Activated B cell treated with CpG ODN at 0.5 μM for 24 hours (primary cell): ENCODE measurements around the gene PLCG2. TPM values are rescaled to one million over a fixed set of nuclear protein-coding genes. Genes with fewer than 3 reads are reported as not detected.

Experiments
- ATAC-seq: fragments of 200-7000 bp; cut with Tn5 transposase; one replicate; pipeline ENCODE4 v1.10.0; 2021; ENCODE audit warnings: low read depth, mild to moderate bottlenecking, moderate library complexity
- CTCF ChIA-PET: fragments of 350-600 bp; sonication (Branson Sonifier 250); formaldehyde crosslinking; loops from one replicate; lab custom pipeline; 2021; ENCODE audit warnings: antibody characterized with exemption; lab: Charles Lee
- POLR2A ChIA-PET: fragments of 350-600 bp; sonication (Branson Sonifier 250); formaldehyde crosslinking; loops from one replicate; lab custom pipeline; 2021; ENCODE audit warnings: antibody characterized with exemption; lab: Charles Lee
- DNase-seq: peaks from one replicate; pipeline ENCODE4 v3.0.0; 2022
- H3K27ac Mint-ChIP-seq: one replicate; pipeline ENCODE4 v1.8.0; 2020; ENCODE audit warnings: mixed read lengths
- H3K27me3 Mint-ChIP-seq: one replicate; pipeline ENCODE4 v1.8.0; 2021; ENCODE audit warnings: mixed read lengths
- H3K36me3 Mint-ChIP-seq: one replicate; pipeline ENCODE4 v1.8.0; 2021; ENCODE audit warnings: low read depth, mixed read lengths
- H3K4me1 Mint-ChIP-seq: one replicate; pipeline ENCODE4 v1.8.0; 2021; ENCODE audit warnings: mixed read lengths
- H3K4me3 Mint-ChIP-seq: one replicate; pipeline ENCODE4 v1.8.0; 2020; ENCODE audit warnings: mild to moderate bottlenecking, mixed read lengths
- H3K9me3 Mint-ChIP-seq: one replicate; pipeline ENCODE4 v1.8.0; 2020; ENCODE audit warnings: mixed read lengths
- CTCF ChIP-seq: fragments of 200-600 bp; IDR thresholded peaks from one replicate; pipeline ENCODE4 v1.8.0; 2022; ENCODE audit warnings: antibody characterized with exemption, mild to moderate bottlenecking
- intact Hi-C: fragments of 100-400 bp; cut with micrococcal nuclease; formaldehyde crosslinking; loops from one replicate; pipeline ENCODE4 v1.15.1; 2024
- total RNA-seq: library from RNA; stranded (reverse); gene quantifications from 2 replicates; pipeline ENCODE4 v1.2.3, GENCODE V29; 2022

PLCG2 gene
- total RNA-seq, 1 donor from 2014 or later, result 525 TPM

DNA sequence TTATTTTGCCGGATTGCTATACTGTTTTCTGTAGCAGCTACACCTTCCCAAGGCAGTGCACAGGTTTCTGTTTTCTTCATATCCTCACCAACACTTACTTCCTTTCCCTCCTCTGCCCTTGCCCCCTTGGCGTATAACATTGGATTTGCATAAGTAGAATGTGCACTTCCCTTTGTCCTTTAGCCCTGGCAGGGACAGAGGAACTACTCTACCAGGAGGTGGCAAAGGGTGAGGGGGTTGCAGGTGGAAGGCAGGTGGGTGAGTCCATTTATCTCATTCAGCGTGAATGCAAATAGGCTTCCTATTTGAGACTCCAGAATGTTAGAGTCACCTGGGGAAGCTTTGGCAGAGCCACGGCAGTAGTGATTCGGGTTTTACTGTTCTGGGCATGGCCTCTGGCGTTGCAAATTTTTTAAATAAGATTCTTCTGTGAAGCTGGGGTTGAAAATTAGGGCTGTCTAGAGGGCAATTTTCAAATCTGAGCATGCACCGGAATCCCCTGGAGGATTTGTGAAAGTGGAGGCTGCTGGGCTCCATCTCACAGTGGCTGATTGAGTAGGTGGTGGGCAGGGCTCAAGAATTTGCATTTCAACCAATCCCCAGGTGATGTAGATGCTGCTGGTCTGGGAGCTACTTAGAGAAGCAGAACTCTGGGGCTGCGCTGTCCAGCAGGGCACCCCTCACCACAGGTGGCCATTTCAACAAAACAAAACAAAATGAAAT is 84.7 kb downstream of the PLCG2 start:
- peak overlapping the region; percentile 71 for H3K4me3 Mint-ChIP-seq
- H3K27me3 Mint-ChIP-seq, result no peaks in the 10 kb centered on the region
- H3K4me1 Mint-ChIP-seq, result peaks cover 74% of the 10 kb centered on the region
- ATAC-seq (peak; percentile 73), DNase-seq (no peak)
- ChIA-PET POLR2A (interaction anchor here (0.7 to 2.8 kb wide), 10 partner anchors 10 to 125 kb away, joined by 3 to 12 read pairs (median 7); partner anchors contain the start of gene PLCG2), CTCF (interaction anchor here (0.6 to 1.4 kb wide), 4 partner anchors 10 to 89 kb away, joined by 3 to 10 read pairs (median 3); no protein-coding TSS in a partner anchor)
- peaks cover 76% of the 10 kb centered on the region for H3K36me3 Mint-ChIP-seq
- TF ChIP-seq CTCF, result no peak
- H3K9me3 Mint-ChIP-seq, result no peaks in the 10 kb centered on the region
- peak overlapping the region; percentile 88 for H3K27ac Mint-ChIP-seq
- intact Hi-C loops, result loop anchor here (1.0 to 10.0 kb wide), 3 partner anchors 21 to 859 kb away; partner anchors contain the start of genes CENPN and CMC2

- no peak for TF ChIP-seq CTCF
- Mint-ChIP-seq H3K36me3 (peaks cover 77% of the 10 kb centered on the region), H3K4me3 (no peak overlapping the region), H3K4me1 (peaks cover 77% of the 10 kb centered on the region), H3K9me3 (no peaks in the 10 kb centered on the region), H3K27ac (peak overlapping the region; percentile 88), H3K27me3 (no peaks in the 10 kb centered on the region)
- DNase-seq, result no peak
- ChIA-PET CTCF (interaction anchor here (0.7 to 1.4 kb wide), 3 partner anchors 9 to 21 kb away, joined by 3 to 10 read pairs (median 3); no protein-coding TSS in a partner anchor), POLR2A (interaction anchor here (0.6 to 2.8 kb wide), 10 partner anchors 9 to 126 kb away, joined by 3 to 12 read pairs (median 7); partner anchors contain the start of gene PLCG2)
- ATAC-seq, result no peak
- intact Hi-C loops, result loop anchor here (1.0 to 10.0 kb wide), 2 partner anchors 68 to 860 kb away; partner anchors contain the start of genes CENPN and CMC2
Measured at GRCh38 chr16:81864646-81865382, 85.7 kb downstream of the PLCG2 start.

DNA sequence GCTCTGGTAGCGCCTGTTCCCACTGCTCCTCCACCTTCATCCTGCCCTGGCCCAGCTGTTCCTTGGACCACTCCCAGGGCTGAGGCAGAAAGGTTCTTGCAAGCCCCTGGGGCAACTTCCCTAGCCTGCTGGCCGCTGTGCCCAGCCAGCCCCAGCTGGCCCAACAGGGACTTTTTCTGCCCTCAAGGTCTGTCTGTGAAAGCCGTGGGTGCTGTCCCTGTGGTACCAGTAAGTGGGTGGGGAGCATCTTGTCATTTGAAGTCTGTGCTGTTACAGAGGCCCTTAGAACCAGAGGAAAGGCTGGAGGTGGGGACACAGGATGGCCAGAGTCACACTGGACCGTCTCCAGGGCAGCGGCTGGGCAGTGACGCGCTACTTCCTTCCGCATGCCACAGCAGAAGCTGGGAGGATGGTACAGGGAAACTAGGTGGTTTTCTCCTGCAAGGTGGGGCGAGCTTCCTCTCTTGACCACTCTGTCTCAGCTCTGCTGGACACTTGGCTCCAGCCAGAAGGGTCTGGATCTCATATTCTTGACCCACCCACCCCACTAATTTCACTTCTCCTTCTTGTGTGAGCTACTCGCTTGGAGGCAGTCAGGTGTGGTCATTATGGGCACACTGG is 87.8 kb downstream of the PLCG2 start:
- DNase-seq (no peak), ATAC-seq (peak; percentile 22)
- CTCF ChIA-PET, result interaction anchor here (1.2 to 1.3 kb wide), 2 partner anchors 85 to 137 kb away, joined by 3 to 4 read pairs; no protein-coding TSS in a partner anchor
- Mint-ChIP-seq H3K4me3 (peak overlapping the region; percentile 38), H3K9me3 (no peaks in the 10 kb centered on the region), H3K27me3 (no peaks in the 10 kb centered on the region), H3K27ac (peak overlapping the region; percentile 85), H3K36me3 (peaks cover 79% of the 10 kb centered on the region), H3K4me1 (peaks cover 70% of the 10 kb centered on the region)
- POLR2A ChIA-PET, result interaction anchor here (0.9 to 2.4 kb wide), 12 partner anchors 9 to 127 kb away, joined by 3 to 12 read pairs (median 4); partner anchors contain the start of gene PLCG2
- TF ChIP-seq CTCF, result no peak
- intact Hi-C loops, result loop anchor here (10.0 kb wide), 1 partner anchor 862 kb away; the partner anchor contains the start of genes CENPN and CMC2

GRCh38 chr16:81868057-81868748 is 89.1 kb downstream of the PLCG2 start:
- DNase-seq (no peak), ATAC-seq (no peak)
- Mint-ChIP-seq H3K4me1 (peaks cover 69% of the 10 kb centered on the region), H3K4me3 (no peak overlapping the region), H3K27me3 (no peaks in the 10 kb centered on the region), H3K9me3 (no peaks in the 10 kb centered on the region), H3K27ac (peak overlapping the region; percentile 85), H3K36me3 (peaks cover 79% of the 10 kb centered on the region)
- POLR2A ChIA-PET, result interaction anchor here (0.6 to 2.4 kb wide), 8 partner anchors 8 to 129 kb away, joined by 3 to 12 read pairs (median 4); partner anchors contain the start of gene PLCG2
- CTCF ChIA-PET, result interaction anchor here (1.2 kb wide), 1 partner anchor 86 kb away, joined by 4 read pairs; no protein-coding TSS in a partner anchor
- TF ChIP-seq CTCF, result no peak
- intact Hi-C loops, result loop anchor here (10.0 kb wide), 1 partner anchor 863 kb away; the partner anchor contains the start of genes CENPN and CMC2
